ENCODE measurements around the gene LSM4.

Gene LSM4

GRCh38 chr19:18364826-18365528 lies 42.1 kb upstream of the LSM4 start (continued):
- peak; percentile 90; the same call in 1 of the 2 replicates for TF ChIP-seq ZBTB44 (tag by site-specific recombination; IDR thresholded peaks at IDR 0.05)
- no peak for TF ChIP-seq ZNF155 (tag by site-specific recombination; IDR thresholded peaks at IDR 0.05)
- TF ChIP-seq ZNF518A (tag by site-specific recombination; conservative IDR thresholded peaks at IDR 0.05; ENCODE audit: low read depth): peak; percentile 60; the same call in 1 of the 2 replicates
- TF ChIP-seq ZNF629 (tag by site-specific recombination; IDR thresholded peaks at IDR 0.05): peak; percentile 99
- TF ChIP-seq ZNF311 (tag by site-specific recombination; IDR thresholded peaks at IDR 0.05; ENCODE audit: borderline replicate concordance): no peak
- TF ChIP-seq ZNF791 (tag by site-specific recombination; IDR thresholded peaks at IDR 0.05): no peak
- TF ChIP-seq ZSCAN23 (tag by site-specific recombination; IDR thresholded peaks at IDR 0.05): peak; percentile 60; the same call in 1 of the 2 replicates
- TF ChIP-seq ZBTB26 (tag by site-specific recombination; optimal IDR thresholded peaks at IDR 0.05): peak; percentile 24
- TF ChIP-seq ZNF221 (tag by site-specific recombination; IDR thresholded peaks at IDR 0.05; ENCODE audit: borderline replicate concordance): no peak
- peak; percentile 80 for TF ChIP-seq ZBTB10 (tag by site-specific recombination; IDR thresholded peaks at IDR 0.05)
- TF ChIP-seq ZBTB7A (tag by site-specific recombination; IDR thresholded peaks at IDR 0.05; ENCODE audit: low read depth): no peak
- no peak for TF ChIP-seq ZFP37 (tag by site-specific recombination; IDR thresholded peaks at IDR 0.05)
- no peak for TF ChIP-seq MYNN (tag by site-specific recombination; IDR thresholded peaks at IDR 0.05; ENCODE audit: borderline replicate concordance)
- peak; percentile 38; the same call in 1 of the 2 replicates for TF ChIP-seq ZBTB11 (tag by site-specific recombination; conservative IDR thresholded peaks at IDR 0.05; ENCODE audit: low read depth)
- no peak for TF ChIP-seq ZNF248 (tag by site-specific recombination; IDR thresholded peaks at IDR 0.05)
- TF ChIP-seq ZNF354C (tag by site-specific recombination; IDR thresholded peaks at IDR 0.05; ENCODE audit: borderline replicate concordance, low read depth): no peak
- TF ChIP-seq PRDM10 (tag by site-specific recombination; IDR thresholded peaks at IDR 0.05): peak; percentile 76
